Measurements from ENCODE around the gene SCYL1.
"Not testable (repeated sequence)": the region's sequence is repeated elsewhere in the genome, so short reads cannot be mapped to it uniquely, and the experiment has no call there.

SCYL1 gene

DNA sequence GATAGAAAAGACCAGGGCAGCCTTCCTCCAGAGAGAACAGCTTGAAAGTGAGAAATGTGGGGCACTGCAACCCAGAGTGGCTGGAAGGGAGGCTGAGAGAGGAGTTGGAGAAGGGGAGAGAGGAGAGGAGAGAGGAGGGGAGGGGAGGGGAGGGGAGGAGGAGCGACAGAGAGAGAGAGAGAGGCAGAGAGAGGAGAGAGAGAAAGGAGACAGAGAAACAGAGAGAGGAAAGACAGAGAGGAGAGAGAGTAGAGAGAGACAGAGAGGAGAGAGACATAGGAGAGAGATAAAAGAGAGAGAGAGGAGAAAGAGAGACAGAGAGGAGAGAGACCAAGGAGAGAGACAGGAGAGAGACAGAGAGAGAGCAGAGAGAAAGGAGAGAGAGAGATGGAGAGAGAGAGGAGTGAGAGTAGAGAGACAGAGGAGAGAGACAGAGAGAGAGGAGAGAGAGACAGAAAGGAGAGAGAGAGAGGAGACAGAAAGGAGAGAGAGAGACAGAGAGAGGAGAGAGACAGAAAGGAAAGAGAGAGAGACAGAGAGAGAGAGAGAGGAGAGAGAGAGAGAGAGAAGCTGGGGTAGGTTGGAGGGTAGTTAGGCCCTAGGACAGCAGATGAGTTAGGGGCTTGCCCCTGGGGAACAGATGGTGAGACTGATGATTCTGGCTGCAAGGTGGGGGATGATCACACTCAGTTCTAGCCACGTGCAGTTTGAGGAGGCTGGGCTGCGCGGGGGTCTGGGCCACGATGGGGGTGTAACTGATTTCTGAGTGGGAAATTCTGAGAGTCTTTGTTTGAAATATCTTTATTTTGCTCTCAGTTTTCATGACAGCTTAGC, 8.5 kb upstream of the SCYL1 start:
- H3K4me3 Mint-ChIP-seq, result no peak overlapping the region
- peak overlapping the region; percentile 25 for H3K27ac Mint-ChIP-seq
- no peaks in the 10 kb centered on the region for H3K36me3 Mint-ChIP-seq
- peaks cover 10% of the 10 kb centered on the region for H3K4me1 Mint-ChIP-seq
- no peaks in the 10 kb centered on the region for H3K27me3 Mint-ChIP-seq
- no peaks in the 10 kb centered on the region for H3K9me3 Mint-ChIP-seq
- peak; percentile 78 for ATAC-seq

DNA sequence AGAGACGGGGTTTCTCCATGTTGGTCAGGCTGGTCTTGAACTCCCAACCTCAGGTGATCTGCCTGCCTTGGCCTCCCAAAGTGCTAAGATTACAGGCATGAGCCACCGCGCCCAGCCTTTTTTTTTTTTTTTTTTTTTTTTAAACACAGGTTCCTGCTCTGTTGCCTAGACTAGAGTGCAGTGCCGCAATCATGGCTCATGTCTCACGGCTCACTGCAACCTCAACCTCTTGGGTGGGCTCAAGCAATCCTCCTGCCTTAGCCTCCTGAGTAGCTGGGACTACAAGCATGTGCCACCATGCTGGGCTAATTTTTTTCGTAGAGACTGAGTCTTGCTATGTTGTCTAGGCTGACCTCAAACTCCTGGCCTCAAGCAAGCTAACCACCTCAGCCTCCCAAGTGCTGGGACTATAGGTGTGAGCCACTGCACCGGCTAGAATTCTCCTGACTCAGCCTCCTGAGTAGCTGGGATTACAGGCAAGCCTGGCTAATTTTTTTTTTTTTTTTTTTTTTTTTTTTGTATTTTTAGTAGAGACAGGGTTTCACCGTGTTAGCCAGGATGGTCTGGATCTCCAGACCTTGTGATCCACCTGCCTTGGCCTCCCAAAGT, 5.8 kb upstream of the SCYL1 start:
- peaks cover 36% of the 10 kb centered on the region for H3K4me1 Mint-ChIP-seq
- not testable (repeated sequence) for H3K4me3 Mint-ChIP-seq, ATAC-seq, H3K36me3 Mint-ChIP-seq, H3K9me3 Mint-ChIP-seq, H3K27me3 Mint-ChIP-seq, H3K27ac Mint-ChIP-seq

DNA sequence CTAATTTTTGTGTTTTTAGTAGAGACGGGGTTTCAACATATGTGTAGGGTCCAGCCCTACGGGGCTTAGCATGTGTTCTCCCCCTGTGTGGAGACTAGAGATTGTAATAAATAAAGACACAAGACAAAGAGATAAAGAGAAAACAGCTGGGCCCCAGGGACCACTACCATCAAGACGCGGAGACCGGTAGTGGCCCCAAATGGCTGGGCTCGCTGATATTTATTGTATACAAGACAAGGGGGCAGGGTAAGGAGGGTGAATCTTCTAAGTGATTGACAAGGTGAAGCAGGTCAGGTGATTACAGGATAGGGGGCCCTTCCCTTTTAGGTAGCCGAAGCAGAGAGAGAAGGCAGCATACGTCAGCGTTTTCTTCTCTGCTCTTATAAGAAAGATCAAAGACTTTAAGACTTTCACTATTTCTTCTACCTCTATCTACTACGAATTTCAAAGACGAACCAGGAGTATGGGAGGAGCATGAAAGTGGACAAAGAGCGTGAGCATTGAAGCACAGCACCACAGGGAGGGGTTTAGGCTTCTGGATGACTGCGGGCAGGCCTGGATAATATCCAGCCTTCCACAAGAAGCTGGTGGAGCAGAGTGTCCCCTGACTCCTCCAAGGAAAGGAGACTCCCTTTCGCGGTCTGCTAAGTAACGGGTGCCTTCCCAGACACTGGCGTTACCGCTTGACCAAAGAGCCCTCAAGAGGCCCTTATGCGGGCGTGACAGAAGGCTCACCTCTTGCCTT, 2.9 kb upstream of the SCYL1 start:
- H3K36me3 Mint-ChIP-seq, H3K4me3 Mint-ChIP-seq, H3K9me3 Mint-ChIP-seq, H3K27me3 Mint-ChIP-seq, H3K27ac Mint-ChIP-seq, ATAC-seq: not testable (repeated sequence)
- peaks cover 50% of the 10 kb centered on the region for H3K4me1 Mint-ChIP-seq

DNA sequence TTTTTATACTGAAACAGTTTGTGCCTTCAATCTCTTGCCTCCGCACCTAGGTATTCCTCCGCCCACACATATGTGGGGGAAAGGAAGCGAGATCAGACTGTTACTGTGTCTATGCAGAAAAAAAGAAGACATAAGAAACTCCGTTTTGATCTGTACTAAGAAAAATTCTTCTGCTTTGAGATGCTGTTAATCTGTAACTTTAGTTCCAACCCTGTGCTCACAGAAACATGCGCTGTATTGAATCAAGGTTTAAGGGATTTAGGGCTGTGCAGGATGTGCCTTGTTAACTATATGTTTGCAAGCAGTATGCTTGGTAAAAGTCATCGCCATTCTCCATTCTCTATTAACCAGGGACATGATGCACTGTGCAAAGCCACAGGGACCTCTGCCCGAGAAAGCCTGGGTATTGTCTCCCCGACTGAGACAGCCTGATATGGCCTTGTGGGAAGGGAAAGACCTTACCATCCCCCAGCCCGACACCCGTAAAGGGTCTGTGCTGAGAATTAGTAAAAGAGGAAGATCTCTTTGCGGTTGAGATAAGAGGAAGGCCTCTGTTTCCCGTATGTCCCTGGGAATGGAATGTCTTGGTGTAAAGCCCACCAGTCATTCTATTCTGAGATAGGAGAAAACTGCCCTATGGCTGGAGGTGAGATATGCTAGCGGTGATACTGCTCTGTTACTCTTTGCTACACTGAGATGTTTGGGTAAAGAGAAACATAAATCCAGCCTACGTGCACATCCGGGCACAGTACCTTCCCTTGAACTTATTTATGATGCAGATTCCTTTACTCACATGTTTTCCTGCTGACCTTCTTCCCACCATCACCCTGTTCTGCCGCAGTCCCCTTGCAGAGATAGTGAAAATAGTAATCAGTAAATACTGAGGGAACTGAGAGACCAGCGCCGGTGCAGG, 1.9 kb upstream of the SCYL1 start:
- Mint-ChIP-seq H3K27ac (peak overlapping the region; percentile 74), H3K4me1 (peaks cover 57% of the 10 kb centered on the region), H3K4me3 (peak overlapping the region; percentile 67)
- not testable (repeated sequence) for H3K27me3 Mint-ChIP-seq, H3K36me3 Mint-ChIP-seq, H3K9me3 Mint-ChIP-seq
- peak; percentile 48 for ATAC-seq

DNA sequence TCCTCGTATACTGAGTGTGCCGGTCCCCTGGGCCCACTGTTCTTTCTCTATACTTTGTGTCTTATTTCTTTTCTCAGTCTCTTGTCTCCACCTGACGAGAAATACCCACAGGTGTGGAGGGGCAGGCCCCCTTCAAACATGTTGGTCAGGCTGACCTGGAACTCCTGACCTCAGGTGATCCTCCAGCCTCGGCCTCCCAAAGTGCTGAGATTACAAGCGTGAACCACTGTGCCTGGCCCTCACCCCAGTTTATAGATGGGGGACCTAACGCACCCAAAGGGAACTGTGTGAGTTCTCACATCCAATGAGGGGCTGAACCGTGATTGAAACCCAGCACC, 1.3 kb upstream of the SCYL1 start:
- not testable (repeated sequence) for H3K36me3 Mint-ChIP-seq, H3K9me3 Mint-ChIP-seq, H3K27me3 Mint-ChIP-seq, ATAC-seq
- peaks cover 59% of the 10 kb centered on the region for H3K4me1 Mint-ChIP-seq
- peak overlapping the region; percentile 74 for H3K27ac Mint-ChIP-seq
- H3K4me3 Mint-ChIP-seq, result peak overlapping the region; percentile 67

DNA sequence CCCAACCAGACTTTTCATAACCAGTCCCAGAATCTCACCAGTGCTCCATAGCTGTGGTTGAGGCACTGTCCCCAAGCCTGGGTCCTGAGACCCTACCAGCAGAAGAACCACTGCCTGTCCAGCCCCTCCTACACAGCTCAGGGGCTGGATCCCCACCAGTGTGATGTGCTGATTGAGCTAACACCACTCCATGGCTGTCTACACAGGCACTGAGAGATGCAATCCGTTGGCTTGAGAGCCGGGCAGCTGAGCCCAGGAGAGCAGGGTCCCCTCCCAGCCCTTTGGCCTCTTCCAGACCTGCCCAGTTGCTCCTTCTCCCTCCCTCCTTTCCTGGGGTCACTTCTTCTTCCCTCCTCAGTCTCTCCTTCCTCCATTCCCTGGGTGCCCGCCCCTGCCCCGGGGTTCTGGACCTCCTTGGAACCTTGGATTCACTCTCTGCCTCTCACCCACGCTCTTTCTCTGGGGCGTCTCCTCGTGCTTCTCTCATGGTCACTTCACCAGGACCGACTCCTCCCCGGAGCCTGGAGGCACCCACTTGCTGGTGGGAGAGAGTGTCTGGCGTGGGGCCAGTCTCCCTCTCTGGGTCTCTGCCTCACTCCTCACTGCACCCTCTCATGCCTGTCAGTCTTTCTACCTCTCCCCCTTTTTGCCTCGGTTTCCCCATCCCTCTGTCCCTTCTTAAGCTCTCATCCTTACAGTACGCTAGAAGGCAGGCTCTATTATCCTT, 706 bp upstream of the SCYL1 start:
- ATAC-seq, result peak; percentile 1
- H3K27ac Mint-ChIP-seq, result peak overlapping the region; percentile 74

DNA sequence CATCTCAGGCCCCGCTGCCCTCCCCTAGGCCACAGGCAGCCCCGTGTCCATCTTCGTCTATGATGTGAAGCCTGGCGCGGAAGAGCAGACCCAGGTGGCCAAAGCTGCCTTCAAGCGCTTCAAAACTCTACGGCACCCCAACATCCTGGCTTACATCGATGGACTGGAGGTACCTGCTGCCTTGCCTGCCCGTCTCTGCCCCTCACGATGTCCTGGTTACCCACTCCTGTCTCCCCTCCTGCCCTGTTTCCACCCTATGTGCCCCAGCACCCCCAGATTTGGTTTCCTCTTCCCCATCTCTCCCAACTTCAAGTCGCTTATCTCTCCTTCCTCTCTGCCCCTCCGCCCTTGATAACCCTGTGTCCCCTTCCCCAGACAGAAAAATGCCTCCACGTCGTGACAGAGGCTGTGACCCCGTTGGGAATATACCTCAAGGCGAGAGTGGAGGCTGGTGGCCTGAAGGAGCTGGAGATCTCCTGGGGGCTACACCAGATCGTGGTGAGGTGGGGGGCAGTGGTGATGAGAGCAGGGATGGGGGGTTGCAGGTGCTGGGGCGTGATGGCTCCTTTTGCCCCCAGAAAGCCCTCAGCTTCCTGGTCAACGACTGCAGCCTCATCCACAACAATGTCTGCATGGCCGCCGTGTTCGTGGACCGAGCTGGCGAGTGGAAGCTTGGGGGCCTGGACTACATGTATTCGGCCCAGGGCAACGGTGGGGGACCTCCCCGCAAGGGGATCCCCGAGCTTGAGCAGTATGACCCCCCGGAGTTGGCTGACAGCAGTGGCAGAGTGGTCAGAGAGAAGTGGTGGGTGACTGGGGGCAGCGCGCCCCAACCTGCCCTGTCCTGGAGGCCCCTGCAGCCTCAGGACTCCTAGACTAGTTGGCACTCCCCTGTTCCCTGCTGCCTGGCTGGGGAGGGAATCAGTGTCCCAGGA, 930 bp downstream of the SCYL1 start:
- Mint-ChIP-seq H3K27ac (peak overlapping the region; percentile 74), H3K4me3 (peak overlapping the region; percentile 86), H3K27me3 (no peaks in the 10 kb centered on the region), H3K9me3 (no peaks in the 10 kb centered on the region), H3K36me3 (peaks cover 18% of the 10 kb centered on the region), H3K4me1 (peaks cover 64% of the 10 kb centered on the region)
- ATAC-seq, result no peak

More for the DNA sequence above, 706 bp upstream of the SCYL1 start:
- Mint-ChIP-seq H3K9me3 (no peaks in the 10 kb centered on the region), H3K27me3 (no peaks in the 10 kb centered on the region), H3K4me3 (peak overlapping the region; percentile 42), H3K4me1 (peaks cover 64% of the 10 kb centered on the region), H3K36me3 (peaks cover 10% of the 10 kb centered on the region)

DNA sequence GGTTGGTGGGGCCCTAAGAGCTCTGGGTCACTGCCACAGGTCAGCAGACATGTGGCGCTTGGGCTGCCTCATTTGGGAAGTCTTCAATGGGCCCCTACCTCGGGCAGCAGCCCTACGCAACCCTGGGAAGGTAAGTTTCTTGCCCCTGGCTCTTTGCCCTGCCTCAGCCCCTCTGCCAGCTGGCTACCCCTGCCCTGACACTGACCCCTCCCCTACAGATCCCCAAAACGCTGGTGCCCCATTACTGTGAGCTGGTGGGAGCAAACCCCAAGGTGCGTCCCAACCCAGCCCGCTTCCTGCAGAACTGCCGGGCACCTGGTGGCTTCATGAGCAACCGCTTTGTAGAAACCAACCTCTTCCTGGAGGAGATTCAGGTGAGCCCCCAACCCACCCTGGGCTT, 1.9 kb downstream of the SCYL1 start:
- H3K27ac Mint-ChIP-seq, result no peak overlapping the region
- H3K4me1 Mint-ChIP-seq, result peaks cover 61% of the 10 kb centered on the region
- no peaks in the 10 kb centered on the region for H3K27me3 Mint-ChIP-seq
- no peaks in the 10 kb centered on the region for H3K9me3 Mint-ChIP-seq
- peaks cover 27% of the 10 kb centered on the region for H3K36me3 Mint-ChIP-seq
- no peak for ATAC-seq
- peak overlapping the region; percentile 34 for H3K4me3 Mint-ChIP-seq

DNA sequence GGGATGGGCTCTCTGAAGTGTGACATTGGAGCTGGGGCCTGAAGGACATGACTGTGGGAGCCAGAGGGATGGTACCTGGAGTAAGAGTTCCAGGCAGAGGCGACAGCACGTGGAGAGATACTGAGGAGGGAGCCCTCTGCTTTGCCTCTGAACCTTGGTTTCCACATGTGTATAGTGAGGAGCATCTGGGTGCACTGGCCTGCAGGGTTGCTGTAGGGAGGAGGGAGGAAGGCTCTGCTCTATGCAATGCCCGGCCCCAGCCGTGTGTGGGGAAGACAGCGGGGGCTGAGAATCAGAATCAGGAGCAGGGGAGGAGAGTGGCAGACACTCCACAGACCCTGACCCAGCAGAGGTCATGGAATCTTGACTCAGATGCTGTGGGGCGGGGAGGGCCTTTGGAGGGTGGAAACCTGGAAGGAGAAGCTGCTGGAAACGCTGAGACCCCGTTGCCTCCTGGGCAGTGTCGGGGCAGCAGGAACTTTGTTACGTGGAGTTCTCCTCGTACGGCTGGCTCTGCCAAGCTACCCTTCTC, 4.0 kb downstream of the SCYL1 start:
- no peak overlapping the region for H3K4me3 Mint-ChIP-seq
- no peak for ATAC-seq
- no peaks in the 10 kb centered on the region for H3K27me3 Mint-ChIP-seq
- no peaks in the 10 kb centered on the region for H3K9me3 Mint-ChIP-seq
- peak overlapping the region; percentile 10 for H3K27ac Mint-ChIP-seq
- peaks cover 39% of the 10 kb centered on the region for H3K36me3 Mint-ChIP-seq
- peaks cover 40% of the 10 kb centered on the region for H3K4me1 Mint-ChIP-seq

DNA sequence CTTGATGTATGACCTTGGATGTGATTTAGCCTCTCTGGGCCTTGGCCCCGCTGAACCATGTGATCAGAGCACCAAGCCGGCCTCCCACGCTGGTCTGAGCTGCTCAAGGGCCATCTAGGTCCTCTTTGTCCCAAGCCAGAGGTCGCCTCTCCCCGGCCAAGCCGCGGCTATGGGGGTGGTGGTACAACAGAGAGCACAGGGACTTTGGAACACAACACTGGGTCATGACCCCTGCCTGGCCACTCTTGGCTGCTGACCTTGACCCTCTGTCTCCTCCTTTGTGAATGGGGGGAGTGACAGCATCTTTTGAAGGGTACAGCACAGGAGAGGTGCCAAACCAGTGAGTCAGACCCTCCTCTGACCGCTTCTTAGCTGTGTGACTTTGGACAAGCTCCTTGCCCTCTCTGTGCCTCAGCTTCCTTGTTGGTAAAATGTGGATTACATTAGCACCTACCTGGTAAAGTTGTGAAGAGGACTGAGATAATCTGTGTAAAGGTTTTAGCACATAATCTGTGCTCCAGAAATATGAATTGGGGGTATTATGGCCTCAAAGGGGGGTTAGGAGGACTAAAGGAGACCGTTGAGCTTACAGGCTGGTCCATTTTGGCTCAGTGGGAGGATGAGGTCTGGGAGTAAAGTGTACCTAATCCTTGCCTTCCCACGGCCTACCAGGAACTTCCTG, 4.7 kb downstream of the SCYL1 start:
- Mint-ChIP-seq H3K4me3 (no peak overlapping the region), H3K27ac (no peak overlapping the region), H3K27me3 (no peaks in the 10 kb centered on the region), H3K36me3 (peaks cover 42% of the 10 kb centered on the region), H3K4me1 (peaks cover 33% of the 10 kb centered on the region), H3K9me3 (no peaks in the 10 kb centered on the region)
- ATAC-seq, result no peak

DNA sequence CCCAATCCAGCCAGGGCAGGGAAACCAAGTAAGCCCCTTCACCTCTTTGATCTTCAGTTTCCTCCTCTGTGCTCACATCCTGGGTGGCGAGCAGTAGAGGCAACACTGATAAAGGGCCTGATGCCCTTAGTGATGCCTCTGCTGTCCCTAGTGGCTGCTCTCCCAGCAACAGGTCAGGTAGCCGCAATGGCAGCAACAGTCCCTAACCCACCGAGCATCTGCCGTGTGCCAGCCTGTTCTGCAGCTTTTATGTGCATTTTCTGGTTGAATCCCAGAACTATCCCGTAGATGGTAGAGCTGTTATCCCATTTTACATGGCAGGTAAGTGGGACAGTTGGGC, 5.2 kb downstream of the SCYL1 start:
- Mint-ChIP-seq H3K9me3 (no peaks in the 10 kb centered on the region), H3K4me1 (peaks cover 31% of the 10 kb centered on the region), H3K27ac (no peak overlapping the region), H3K27me3 (no peaks in the 10 kb centered on the region), H3K4me3 (no peak overlapping the region), H3K36me3 (peaks cover 45% of the 10 kb centered on the region)
- ATAC-seq, result no peak

DNA sequence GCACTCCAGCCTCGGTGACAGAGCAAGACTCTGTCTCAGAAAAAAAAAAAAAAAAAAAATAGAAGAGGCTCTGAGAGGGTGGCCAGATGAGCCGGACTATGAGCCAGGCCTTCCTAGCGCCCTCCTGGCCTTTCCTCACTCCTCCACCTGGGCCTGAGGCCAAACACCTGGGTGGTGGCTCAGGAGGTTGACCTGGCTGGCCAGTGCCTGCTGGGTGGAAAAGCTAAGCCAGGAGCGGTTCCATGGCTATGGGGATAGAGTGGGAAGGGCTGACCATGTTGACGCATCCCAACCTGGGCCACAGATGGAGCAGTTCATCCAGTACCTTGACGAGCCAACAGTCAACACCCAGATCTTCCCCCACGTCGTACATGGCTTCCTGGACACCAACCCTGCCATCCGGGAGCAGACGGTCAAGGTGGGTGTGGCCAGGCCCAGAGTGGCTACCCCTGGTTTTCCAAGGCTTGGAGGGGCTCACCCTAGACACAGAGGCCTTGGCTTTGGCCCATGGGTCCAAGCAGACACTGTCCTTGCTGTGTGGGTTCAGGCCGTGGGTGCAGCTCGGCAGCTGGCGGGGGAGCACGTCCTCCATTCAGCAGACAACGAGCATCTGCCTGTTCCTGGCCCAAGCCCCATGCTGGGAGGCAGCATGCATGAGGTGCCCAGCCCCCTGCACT, 7.6 kb downstream of the SCYL1 start:
- no peak overlapping the region for H3K4me3 Mint-ChIP-seq
- H3K4me1 Mint-ChIP-seq, result peaks cover 24% of the 10 kb centered on the region
- H3K36me3 Mint-ChIP-seq, result peaks cover 51% of the 10 kb centered on the region
- no peak overlapping the region for H3K27ac Mint-ChIP-seq
- H3K27me3 Mint-ChIP-seq, result no peaks in the 10 kb centered on the region
- no peaks in the 10 kb centered on the region for H3K9me3 Mint-ChIP-seq
- ATAC-seq, result no peak

DNA sequence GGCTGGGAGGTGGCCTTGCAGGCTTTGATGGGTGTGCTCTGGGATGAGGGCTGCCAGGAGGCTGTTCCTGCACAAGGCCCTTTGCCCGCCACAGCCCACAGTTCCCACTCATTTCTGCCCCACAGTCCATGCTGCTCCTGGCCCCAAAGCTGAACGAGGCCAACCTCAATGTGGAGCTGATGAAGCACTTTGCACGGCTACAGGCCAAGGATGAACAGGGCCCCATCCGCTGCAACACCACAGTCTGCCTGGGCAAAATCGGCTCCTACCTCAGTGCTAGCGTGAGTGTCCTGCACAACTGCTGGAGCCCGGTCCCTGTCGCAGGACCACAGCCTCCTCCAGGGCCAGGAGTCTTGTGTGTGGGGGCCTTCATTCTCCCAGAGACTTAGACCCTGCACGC, 10.2 kb downstream of the SCYL1 start:
- Mint-ChIP-seq H3K27me3 (no peaks in the 10 kb centered on the region), H3K4me3 (no peak overlapping the region), H3K9me3 (no peaks in the 10 kb centered on the region), H3K36me3 (peaks cover 56% of the 10 kb centered on the region), H3K4me1 (peaks cover 13% of the 10 kb centered on the region), H3K27ac (no peak overlapping the region)
- no peak for ATAC-seq
